Stomach smooth muscle (tissue), 2 donors: Measurements from ENCODE around the gene ARHGDIG.

ENCODE experiments used
- H3K27ac ChIP-seq: one replicate; pipeline ENCODE4 v1.7.0; 2013; ENCODE audit warnings: mild to moderate bottlenecking, low read length, inconsistent platforms
- H3K27me3 ChIP-seq, 2 donors: one replicate each; pipeline ENCODE4 v1.7.0; 2013; ENCODE audit warnings: low read length in 2 of 2; ENCODE audit not compliant: insufficient read depth in 2 of 2, control insufficient read depth in 1 of 2
- H3K36me3 ChIP-seq, 2 donors: one replicate each; pipeline ENCODE4 v1.7.0; 2013; ENCODE audit warnings: low read length in 2 of 2; ENCODE audit not compliant: control insufficient read depth in 2 of 2, insufficient read depth in 2 of 2
- H3K4me1 ChIP-seq: one replicate; pipeline ENCODE4 v1.7.0; 2013; ENCODE audit warnings: low read length; ENCODE audit not compliant: control insufficient read depth, insufficient read depth
- H3K4me3 ChIP-seq, 2 donors: one replicate each; pipeline ENCODE4 v1.7.0; 2013; ENCODE audit warnings: low read length in 2 of 2
- H3K9ac ChIP-seq, 2 donors: one replicate each; pipeline ENCODE4 v1.7.0; 2013; ENCODE audit warnings: low read length in 2 of 2, mild to moderate bottlenecking in 1 of 2
- H3K9me3 ChIP-seq, 2 donors: one replicate each; pipeline ENCODE4 v1.7.0; 2013; ENCODE audit warnings: low read length in 2 of 2; ENCODE audit not compliant: control insufficient read depth in 2 of 2
- donor health status: healthy.
- donor health status: Pancreatic carcinoma.

Gene ARHGDIG

GRCh38 chr16:287981-288920, 7.9 kb downstream of the ARHGDIG start:
- H3K36me3 ChIP-seq, result peaks cover 10 to 17% of the 10 kb centered on the region in 2 donors

GRCh38 chr16:289395-289997, 9.1 kb downstream of the ARHGDIG start:
- no peak overlapping the region for H3K27ac ChIP-seq
- no peak overlapping the region for H3K4me3 ChIP-seq
- H3K9ac ChIP-seq, result no peak overlapping the region
- H3K27me3 ChIP-seq, result no peaks in the 10 kb centered on the region
- H3K9me3 ChIP-seq, result no peaks in the 10 kb centered on the region
- H3K36me3 ChIP-seq, result peaks cover 13 to 17% of the 10 kb centered on the region in 2 donors
- H3K4me1 ChIP-seq, result no peaks in the 10 kb centered on the region

More at GRCh38 chr16:287981-288920, 7.9 kb downstream of the ARHGDIG start:
- H3K4me1 ChIP-seq, result no peaks in the 10 kb centered on the region
- no peak overlapping the region for H3K4me3 ChIP-seq
- no peak overlapping the region for H3K27ac ChIP-seq
- H3K9ac ChIP-seq, result no peak overlapping the region
- H3K9me3 ChIP-seq, result no peaks in the 10 kb centered on the region
- H3K27me3 ChIP-seq, result no peaks in the 10 kb centered on the region

GRCh38 chr16:290015-290680, 9.8 kb downstream of the ARHGDIG start:
- Histone ChIP-seq H3K9ac (no peak overlapping the region), H3K9me3 (no peaks in the 10 kb centered on the region), H3K4me3 (no peak overlapping the region), H3K4me1 (no peaks in the 10 kb centered on the region), H3K27ac (no peak overlapping the region), H3K27me3 (no peaks in the 10 kb centered on the region), H3K36me3 (peaks cover 13 to 17% of the 10 kb centered on the region in 2 donors)

DNA sequence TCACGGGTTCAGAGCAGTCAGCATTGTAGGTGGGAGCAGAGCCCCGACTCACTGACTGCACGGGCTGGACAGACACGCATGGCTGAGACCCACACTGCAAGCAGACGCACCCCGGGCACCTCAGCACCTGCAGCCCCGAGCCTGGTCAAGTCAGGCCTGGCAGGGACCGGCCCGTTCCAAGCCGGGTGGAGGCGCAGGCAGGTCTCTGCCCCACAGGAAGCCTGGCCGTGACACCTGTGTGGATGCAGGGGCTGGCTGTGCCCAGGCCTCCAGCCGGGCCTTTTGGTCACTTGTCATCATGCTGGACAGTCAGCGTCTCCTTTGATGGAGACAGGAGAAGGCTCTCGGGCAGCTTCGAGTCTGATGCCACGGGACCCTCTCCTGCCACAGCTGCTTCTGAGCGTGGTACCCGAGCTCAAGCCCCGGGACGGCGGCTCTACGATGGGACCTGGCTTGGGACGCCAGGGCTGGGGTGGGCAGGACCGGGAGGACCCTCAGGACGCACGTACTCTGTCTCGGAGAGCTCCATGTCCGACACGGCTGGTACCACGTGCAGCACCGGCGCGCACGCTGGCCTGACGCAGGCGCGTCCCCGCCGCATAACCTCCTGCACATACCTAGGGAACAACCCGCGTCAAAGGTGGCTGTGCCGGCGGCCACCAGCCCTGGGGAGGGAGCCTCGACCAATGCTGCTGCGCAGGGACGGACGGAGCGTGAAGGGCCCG, 10.5 kb downstream of the ARHGDIG start:
- Histone ChIP-seq H3K9ac (no peak overlapping the region), H3K4me3 (no peak overlapping the region), H3K27me3 (no peaks in the 10 kb centered on the region), H3K4me1 (no peaks in the 10 kb centered on the region), H3K36me3 (peaks cover 13 to 17% of the 10 kb centered on the region in 2 donors), H3K27ac (no peak overlapping the region), H3K9me3 (no peaks in the 10 kb centered on the region)

- Histone ChIP-seq H3K4me3 (no peak overlapping the region), H3K9ac (no peak overlapping the region), H3K36me3 (peaks cover 13 to 16% of the 10 kb centered on the region in 2 donors), H3K9me3 (no peaks in the 10 kb centered on the region), H3K4me1 (no peaks in the 10 kb centered on the region), H3K27ac (no peak overlapping the region), H3K27me3 (no peaks in the 10 kb centered on the region)
These were observed 11.1 kb downstream of the ARHGDIG start for GRCh38 chr16:291539-291938.

GRCh38 chr16:293043-293775, 12.8 kb downstream of the ARHGDIG start:
- Histone ChIP-seq H3K4me3 (no peak overlapping the region), H3K9ac (no peak overlapping the region), H3K36me3 (peaks cover 13 to 20% of the 10 kb centered on the region in 2 donors), H3K9me3 (no peaks in the 10 kb centered on the region), H3K27me3 (no peaks in the 10 kb centered on the region), H3K4me1 (no peaks in the 10 kb centered on the region), H3K27ac (no peak overlapping the region)

DNA sequence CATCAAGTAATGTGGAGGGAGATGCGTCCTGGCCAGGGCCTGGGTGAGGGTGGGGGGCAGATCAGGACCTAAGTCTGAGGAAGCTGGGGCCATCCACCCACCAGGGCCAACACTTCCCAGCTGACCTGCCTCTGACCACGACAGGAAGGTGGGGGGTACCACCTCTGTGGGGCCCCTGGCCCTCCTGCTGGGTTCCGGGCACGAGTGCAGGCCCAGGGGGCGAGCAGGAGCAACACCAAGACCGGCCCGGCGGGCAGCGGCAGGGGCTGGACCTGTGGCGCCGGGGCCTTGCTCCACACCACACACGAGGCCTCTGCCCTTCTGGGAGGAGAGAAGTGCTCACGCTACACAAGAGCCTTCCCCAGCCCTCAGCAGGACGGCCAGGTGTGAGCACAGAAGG, 15.9 kb downstream of the ARHGDIG start:
- Histone ChIP-seq H3K4me3 (no peak overlapping the region), H3K4me1 (no peaks in the 10 kb centered on the region), H3K27me3 (no peaks in the 10 kb centered on the region), H3K9ac (no peak overlapping the region), H3K27ac (no peak overlapping the region), H3K9me3 (no peaks in the 10 kb centered on the region), H3K36me3 (peaks cover 7 to 16% of the 10 kb centered on the region in 2 donors)

DNA sequence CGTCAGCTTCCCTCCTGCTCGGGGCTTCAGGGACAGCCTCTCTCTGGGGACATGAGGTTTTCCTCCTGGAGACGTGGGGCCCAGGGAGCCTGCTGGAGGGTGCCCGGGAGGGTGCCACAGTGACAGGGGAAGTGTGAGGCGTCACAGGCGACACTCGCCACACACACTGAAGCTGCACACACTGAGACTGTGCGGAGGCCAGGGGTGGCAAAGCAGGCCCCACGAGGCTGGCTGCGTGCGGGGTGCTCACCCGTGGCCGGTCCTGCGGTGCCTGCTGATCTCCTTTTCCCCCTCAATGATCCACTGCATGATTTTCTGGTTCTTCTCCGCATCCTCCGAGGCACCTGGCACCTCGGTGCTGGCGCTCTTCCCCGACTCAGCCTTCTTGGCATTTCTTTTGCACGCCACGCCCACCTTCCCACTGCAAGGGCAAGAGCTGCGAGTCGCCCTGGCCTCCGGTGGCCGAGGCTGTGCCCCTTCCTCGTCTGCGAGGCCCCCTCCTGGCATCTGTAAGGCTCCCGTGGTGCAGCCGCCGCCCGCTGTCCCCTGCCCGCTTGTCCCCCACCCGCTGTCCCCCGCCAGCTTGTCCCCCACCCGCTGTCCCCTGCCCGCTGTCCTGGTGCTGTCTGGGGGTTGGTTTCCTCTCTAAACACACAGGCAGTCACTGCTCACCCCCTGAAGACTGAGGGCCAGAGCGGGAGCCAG, 16.6 kb downstream of the ARHGDIG start:
- H3K9me3 ChIP-seq, result no peaks in the 10 kb centered on the region
- H3K27ac ChIP-seq, result no peak overlapping the region
- no peaks in the 10 kb centered on the region for H3K27me3 ChIP-seq
- H3K9ac ChIP-seq, result no peak overlapping the region
- peaks cover 3 to 13% of the 10 kb centered on the region in 2 donors for H3K36me3 ChIP-seq
- H3K4me1 ChIP-seq, result no peaks in the 10 kb centered on the region
- no peak overlapping the region for H3K4me3 ChIP-seq

DNA sequence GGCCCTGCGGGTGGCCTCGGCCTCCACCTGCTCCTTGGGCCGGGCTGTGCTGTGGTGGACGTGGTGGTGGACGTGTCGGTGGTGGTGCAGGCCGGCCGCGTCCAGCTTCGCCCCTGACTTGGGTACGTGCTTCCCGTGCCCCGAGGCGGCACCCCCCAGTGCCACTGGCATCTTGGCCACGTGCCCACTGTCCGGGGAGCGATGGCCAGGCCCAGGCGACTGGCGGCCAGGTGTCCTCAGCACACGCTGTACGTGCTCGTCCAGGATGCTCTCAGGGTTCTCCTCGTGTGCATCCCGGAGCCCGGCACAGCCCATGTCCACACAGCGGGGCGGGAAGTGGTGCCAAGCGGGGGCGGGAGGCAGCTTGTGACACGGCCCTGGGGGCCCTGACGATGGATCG, 17.4 kb downstream of the ARHGDIG start:
- H3K4me1 ChIP-seq, result no peaks in the 10 kb centered on the region
- H3K36me3 ChIP-seq, result peaks cover 9 to 11% of the 10 kb centered on the region in 2 donors
- no peaks in the 10 kb centered on the region for H3K9me3 ChIP-seq
- no peak overlapping the region for H3K4me3 ChIP-seq
- H3K27me3 ChIP-seq, result no peaks in the 10 kb centered on the region
- H3K9ac ChIP-seq, result no peak overlapping the region
- no peak overlapping the region for H3K27ac ChIP-seq
